ENCODE measurements around the gene MACROD2.

GRCh38 chr20:15346657-15347280 lies 1351.5 kb downstream of the MACROD2 start:
- TF ChIP-seq TAF1 (IDR thresholded peaks at IDR 0.05; ENCODE audit: low read depth, low read length) (no peak), POLR2AphosphoS5 (IDR thresholded peaks at IDR 0.05; ENCODE audit: low read depth, low read length) (no peak), POLR2A (IDR thresholded peaks at IDR 0.05; ENCODE audit: low read depth, low read length) (no peak), POU2F2 (IDR thresholded peaks at IDR 0.05; ENCODE audit: low read depth, low read length) (no peak)
